IMR-90 (cell line): ENCODE data around the gene MARCHF3. TPM values are rescaled to one million over a fixed set of nuclear protein-coding genes. Genes with fewer than 3 reads are reported as not detected.

Experiments
- BHLHE40 ChIP-seq: fragments of 150-350 bp; IDR thresholded peaks from 2 replicates; pipeline ENCODE4 v1.6.1; 2016; ENCODE audit warnings: mild to moderate bottlenecking, low read depth, low read length
- FOS ChIP-seq: fragments of 150-350 bp; IDR thresholded peaks from 2 replicates; pipeline ENCODE4 v1.6.1; 2016; ENCODE audit warnings: low read depth, low read length
- NFE2L2 ChIP-seq: fragments of 150-350 bp; IDR thresholded peaks from 2 replicates; pipeline ENCODE4 v1.6.1; 2016; ENCODE audit warnings: low read depth, mild to moderate bottlenecking, low read length
- RCOR1 ChIP-seq: IDR thresholded peaks from 2 replicates; pipeline ENCODE4 v1.6.1; 2012; ENCODE audit warnings: mild to moderate bottlenecking, low read length, improper control_type of control experiment; ENCODE audit not compliant: insufficient replicate concordance
- RFX5 ChIP-seq: IDR thresholded peaks from 2 replicates; pipeline ENCODE4 v1.8.0; 2012; ENCODE audit warnings: low read depth, mild to moderate bottlenecking, low read length, moderate library complexity
- polyA plus RNA-seq, 3 experiments: library from polyadenylated mRNA; depleted of rRNA; stranded (reverse); fragments of >200 nt; gene quantifications; 2 replicates each; pipeline ENCODE4 v1.2.3, GENCODE V29; 2012; ENCODE audit warnings: low replicate concordance in 1 of 3
- total RNA-seq: library from RNA; depleted of rRNA; stranded (reverse); fragments of >200 nt; gene quantifications from 2 replicates; pipeline ENCODE4 v1.2.3, GENCODE V29; 2012
- TF ChIP-seq, protein P1 (sequence below): fragments of 150-350 bp; IDR thresholded peaks from 2 replicates; pipeline ENCODE4 v1.6.1; 2016; ENCODE audit warnings: low read depth, mild to moderate bottlenecking, low read length, moderate library complexity, borderline replicate concordance

The MARCHF3 gene
- total and polyA plus RNA-seq, 2 of the 4 experiments (the other 2 are of a cell fraction) = 11.2 to 18.8 TPM

DNA sequence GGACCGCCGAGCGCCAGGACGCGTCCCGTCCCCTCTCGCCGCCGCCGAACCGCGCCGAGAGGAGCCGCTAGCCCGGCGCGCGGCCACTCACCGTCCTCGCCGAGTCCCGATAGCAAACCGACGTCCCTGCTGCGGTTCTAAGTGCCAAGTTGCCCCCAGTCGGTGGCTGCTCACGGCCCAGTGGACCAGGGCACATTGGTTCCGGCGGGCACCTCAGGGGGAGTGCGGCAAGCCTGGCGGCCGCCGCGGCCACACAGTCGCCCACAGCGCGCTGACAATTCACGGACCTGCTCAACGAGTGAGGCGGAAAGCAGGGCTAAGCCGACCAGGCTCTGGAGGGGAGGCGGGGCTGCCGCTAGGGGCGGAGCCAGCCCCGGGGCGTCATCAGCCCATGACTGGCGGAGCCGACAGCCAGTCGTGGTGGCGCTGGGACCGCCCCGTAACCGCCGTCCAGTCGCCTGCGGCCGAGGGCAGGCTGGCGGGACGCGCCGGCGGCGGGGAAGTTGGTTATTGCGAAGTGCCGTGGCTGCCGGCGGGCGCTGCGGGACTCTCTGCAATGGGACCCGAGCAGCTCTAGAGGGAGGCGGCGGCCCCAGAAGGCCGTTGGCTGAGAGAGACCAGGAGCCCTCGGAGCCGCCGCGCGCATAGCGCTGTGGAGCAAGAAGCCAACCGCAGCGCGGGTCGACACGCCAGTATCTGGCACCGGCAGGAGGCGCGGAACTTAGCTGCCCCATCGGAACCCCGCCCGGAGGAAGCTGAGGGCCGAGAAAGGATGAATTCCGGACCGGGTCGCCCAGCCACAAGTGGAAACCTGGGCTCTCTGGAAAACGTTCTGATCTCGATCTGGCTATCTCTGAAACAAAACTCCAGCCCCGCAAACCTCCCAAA, at the start of gene MARCHF3 (continued):
- TF ChIP-seq, protein P1, sequence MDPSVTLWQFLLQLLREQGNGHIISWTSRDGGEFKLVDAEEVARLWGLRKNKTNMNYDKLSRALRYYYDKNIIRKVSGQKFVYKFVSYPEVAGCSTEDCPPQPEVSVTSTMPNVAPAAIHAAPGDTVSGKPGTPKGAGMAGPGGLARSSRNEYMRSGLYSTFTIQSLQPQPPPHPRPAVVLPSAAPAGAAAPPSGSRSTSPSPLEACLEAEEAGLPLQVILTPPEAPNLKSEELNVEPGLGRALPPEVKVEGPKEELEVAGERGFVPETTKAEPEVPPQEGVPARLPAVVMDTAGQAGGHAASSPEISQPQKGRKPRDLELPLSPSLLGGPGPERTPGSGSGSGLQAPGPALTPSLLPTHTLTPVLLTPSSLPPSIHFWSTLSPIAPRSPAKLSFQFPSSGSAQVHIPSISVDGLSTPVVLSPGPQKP = no peak
- TF ChIP-seq FOS (peak; percentile 34; the same call in 1 of the 2 replicates), RFX5 (no peak), BHLHE40 (0 out of 2 replicates have a peak, but pooled peaks have one; percentile 11), NFE2L2 (no peak), RCOR1 (no peak)
